RKO (cell line): Measurements from ENCODE around the gene ARHGAP27.
"Not testable (repeated sequence)": the region's sequence is repeated elsewhere in the genome, so short reads cannot be mapped to it uniquely, and the experiment has no call there.

ENCODE experiments used
- DNase-seq: peaks from one replicate; pipeline ENCODE4 v3.0.0-alpha.2; 2016; ENCODE audit warnings: low spot score

ARHGAP27 gene

GRCh38 chr17:45446872-45447625 is 14.4 kb upstream of the ARHGAP27 start:
- not testable (repeated sequence) for DNase-seq

- DNase-seq: peak; percentile 81
Observed at GRCh38 chr17:45445901-45446743, 13.5 kb upstream of the ARHGAP27 start.

DNA sequence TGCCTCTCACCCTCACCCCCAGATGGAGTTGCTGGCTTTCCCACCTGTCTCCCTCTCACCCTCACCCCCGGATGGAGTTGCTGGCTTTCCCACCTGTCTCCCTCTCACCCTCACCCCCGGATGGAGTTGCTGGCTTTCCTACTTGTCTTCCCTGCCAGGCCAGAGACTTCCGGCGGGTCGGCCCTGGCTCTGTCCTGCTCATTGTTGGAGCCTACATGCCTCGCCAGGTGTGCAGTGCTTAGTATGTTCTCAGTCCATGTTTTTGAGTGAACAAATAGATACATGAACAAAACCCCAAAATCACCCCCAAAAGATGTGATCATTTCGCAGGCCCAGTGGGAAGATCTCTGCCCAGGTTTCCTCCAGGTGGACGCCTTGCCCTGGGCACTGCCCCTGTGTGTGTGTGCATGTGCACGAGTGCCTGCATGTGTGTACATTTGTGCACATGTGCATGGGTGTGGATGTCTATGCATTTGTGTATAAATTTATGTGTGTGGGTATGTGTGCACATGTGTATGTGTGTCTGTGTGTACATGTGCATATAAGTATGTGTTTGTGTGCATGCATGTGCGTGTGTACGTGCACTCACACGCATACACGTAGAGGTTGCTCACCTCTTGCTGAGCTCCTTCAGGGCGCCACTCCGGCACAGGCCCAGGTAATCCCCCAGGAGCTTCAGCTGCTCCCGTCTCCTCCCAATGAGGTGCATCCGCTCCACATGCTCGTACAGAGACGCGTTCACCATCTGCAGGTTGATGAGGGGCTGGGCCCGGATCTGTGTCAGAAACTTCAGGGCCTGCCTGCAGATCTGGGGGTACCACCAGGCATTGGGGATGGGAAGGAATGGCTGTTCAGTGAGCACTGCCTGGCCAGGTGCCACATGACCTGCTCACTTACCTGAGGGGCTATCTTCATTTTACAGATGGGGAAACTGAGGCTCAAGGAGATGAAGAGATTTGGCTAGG is 12.5 kb upstream of the ARHGAP27 start:
- not testable (repeated sequence) for DNase-seq

- DNase-seq: not testable (repeated sequence)
Observed at GRCh38 chr17:45444301-45444700, 11.6 kb upstream of the ARHGAP27 start.

- DNase-seq: not testable (repeated sequence)
Observed at GRCh38 chr17:45443371-45444260, 10.9 kb upstream of the ARHGAP27 start.

DNA sequence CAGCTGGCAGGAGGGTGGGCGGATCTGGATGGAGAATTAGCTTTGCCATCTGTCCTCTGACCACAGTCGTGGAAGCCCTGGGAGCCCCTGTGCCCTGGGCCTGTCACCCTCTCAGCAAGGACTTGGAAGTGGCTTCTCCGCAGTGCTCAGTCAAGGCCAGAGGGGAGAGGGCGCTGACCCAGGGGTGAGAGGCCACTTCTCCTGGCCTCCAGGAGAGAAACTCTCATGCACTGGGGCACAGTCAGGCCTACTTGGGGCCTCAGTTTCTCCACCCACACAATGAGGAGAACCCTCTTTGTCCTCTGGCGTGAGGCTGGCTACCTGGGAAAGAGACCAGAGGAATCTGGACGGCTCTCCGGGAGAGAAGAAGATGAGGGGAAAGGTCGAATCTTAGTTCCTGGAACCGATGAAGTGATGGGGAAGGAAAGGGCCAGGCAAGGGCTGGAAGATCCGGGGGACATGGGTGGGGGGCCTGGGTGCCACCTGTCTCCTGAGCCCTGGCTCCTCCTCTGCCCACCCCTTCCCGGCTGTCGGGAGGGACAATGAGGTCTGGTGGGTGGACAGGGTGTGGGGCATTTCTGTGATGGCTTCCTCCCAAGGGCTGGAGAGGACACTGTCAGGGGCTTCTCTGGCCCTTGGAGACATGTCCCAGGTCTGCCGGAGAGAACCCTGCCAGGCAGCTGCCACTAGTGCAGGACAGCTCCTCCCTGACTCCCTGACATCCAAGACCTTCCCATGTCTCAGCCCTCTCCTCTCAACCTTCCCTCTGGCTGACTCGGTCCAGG is 9.0 kb upstream of the ARHGAP27 start:
- DNase-seq: no peak

DNA sequence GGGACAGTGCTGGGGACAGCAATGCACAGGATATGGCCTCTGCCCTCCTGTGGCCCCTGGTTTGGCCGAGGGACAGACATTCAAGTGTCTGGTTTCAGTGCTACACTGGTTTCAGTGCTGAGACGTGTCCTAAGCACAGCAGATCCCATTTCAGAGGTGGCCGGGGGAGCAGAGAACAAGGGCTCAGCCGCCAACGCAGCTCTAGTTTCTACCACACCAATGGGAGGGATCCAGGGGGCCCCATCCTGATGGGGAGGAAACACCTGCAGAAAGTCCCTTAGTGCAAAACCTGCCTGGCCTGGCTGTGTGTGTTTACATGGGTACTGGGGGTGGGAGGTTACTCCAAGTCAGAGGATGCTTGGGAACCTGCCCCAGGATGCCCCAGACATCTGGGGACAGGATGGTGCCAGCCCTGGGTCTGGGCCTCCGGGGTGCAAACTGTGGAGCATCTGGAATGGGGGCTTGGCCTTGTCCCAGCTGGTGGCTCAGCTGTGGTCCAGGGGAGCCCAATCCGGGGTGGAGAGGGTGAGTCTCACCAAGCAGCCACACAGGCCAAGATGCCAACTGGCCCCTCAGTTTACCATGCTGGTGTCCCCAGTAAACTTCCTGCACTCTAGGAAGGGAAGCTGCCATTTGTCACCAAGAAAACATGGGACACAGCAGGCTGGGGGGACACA is 8.3 kb upstream of the ARHGAP27 start:
- not testable (repeated sequence) for DNase-seq

GRCh38 chr17:45440161-45440778 is 7.6 kb upstream of the ARHGAP27 start:
- DNase-seq: no peak

- DNase-seq: no peak
Observed at GRCh38 chr17:45438931-45439610, 6.4 kb upstream of the ARHGAP27 start.

- no peak for DNase-seq
Observed at GRCh38 chr17:45437465-45438283, 5.0 kb upstream of the ARHGAP27 start.

DNA sequence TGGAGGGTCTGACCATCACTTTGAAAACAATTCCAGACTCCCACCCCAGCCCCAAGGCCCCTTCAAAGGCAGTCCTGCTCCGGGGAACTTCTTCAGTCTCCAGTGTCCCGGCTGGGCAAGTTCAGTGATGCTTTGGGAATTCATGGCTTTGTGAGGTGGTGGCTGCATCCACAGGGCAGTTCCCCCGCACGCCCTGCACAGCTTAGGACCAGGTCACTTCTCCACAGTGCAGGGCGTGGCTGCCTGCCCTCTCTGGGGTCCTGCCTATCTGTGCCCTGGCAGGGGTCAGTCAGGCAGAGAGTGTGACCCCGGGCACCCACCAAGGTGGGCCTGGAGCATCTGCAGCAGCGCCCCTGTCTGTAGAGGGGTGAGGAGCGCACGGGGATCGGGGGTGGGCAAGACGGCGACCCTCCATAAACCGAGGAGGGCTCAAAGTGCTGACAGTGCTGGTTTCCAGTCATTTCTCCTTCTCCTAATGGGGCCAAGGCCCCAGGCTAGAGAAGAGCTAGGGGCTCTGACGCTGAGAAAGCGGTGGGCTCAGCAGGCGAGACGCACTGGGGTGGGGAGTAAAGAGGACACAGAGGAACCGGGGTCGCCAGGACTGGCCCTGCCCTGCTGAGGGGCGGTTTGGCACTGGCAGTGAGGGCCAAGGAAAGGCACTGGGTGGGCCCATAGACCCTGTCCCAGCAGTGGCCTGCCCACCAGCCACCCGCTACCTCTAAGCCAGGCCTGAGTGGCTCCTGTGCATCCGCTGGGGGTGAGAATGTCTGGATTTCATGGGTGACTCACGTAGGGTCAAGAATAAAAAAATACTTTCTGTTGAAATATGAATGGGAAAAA is 4.2 kb upstream of the ARHGAP27 start:
- DNase-seq: no peak

GRCh38 chr17:45436161-45436560 is 3.5 kb upstream of the ARHGAP27 start:
- no peak for DNase-seq

- no peak for DNase-seq
Observed at GRCh38 chr17:45435481-45435880, 2.8 kb upstream of the ARHGAP27 start.

DNA sequence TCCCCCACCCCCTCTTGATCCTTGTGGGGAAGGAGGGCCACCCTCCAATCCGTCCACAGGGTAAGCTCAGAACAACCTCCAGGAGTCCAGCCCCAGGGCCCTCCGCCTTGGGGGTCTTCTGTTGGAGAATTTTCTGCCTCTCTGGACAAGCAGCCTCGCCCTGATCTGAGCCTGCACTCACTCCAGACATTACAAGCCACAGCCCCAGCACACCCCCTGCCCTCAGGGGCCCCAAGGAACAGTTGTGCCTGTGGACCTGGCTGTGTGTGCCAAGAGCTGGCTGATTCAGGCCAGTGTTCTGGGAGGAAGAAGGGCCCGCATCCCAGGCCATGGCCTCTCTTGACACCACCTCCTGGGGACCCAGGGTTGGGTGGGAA is 477 bp upstream of the ARHGAP27 start:
- no peak for DNase-seq

DNA sequence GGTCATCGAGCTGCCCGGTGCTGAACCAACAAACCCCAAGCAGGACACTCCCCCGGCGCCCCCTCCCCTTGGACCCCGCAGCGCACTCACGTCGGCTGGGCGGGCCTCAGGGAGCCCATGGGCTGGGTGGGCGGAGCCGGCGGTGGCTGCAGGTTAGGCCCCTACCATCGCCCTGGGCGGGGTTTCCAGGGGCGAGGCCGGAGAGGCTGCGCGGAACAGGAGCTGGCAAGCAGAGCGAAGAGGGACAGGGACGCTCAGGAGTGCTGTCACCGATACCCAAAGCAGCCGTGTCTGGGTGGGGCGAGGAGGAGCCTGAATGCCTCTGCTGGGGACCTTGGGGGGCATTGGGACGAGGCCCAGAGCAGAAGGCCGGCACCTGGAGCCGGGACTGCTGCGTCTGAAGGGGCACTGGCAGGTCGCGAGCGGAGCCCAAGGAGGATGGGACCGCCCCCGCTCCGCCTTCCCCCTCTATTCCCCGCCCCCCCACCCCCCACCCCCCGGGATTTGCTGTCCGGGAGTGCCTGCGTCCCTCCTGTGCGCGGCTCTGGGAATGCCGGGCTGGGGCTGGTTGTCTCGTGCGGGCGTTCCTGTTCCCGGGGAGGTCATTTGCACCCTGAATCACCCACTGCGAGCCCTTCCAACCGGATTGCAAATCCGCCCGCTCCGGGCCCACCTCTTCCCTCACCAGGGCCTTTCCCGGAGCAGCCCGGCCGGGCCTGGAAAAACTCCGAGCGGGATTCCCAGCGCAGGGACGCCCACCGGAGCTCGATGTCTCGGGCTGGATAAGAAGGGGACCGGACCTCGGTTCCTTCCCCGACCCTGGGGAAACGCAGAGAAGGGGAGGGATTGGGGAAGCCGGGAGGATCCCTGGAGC is 902 bp downstream of the ARHGAP27 start:
- DNase-seq: peak; percentile 78
